ENCODE data around the gene ELF5.

- TF ChIP-seq ZHX2 (IDR thresholded peaks at IDR 0.05; ENCODE audit: low read depth): no peak
- no peak for TF ChIP-seq ZHX2 (CRISPR knock-in tag; IDR thresholded peaks at IDR 0.05; ENCODE audit: borderline replicate concordance)
- no peak for TF ChIP-seq THRA (CRISPR knock-in tag; IDR thresholded peaks at IDR 0.05; ENCODE audit: borderline replicate concordance)
- no peak for TF ChIP-seq HNRNPH1 (optimal IDR thresholded peaks at IDR 0.05; ENCODE audit: low read depth, low read length)
- no peak for TF ChIP-seq POLR2A (IDR thresholded peaks at IDR 0.05; ENCODE audit: insufficient read depth in 1 of 2, low read depth in 2 of 2, low read length in 2 of 2)
- no peak for TF ChIP-seq CTCF (CRISPR knock-in tag; IDR thresholded peaks at IDR 0.05)
- TF ChIP-seq POLR2AphosphoS5 (IDR thresholded peaks at IDR 0.05; ENCODE audit: low read depth, low read length): no peak
- no peak for TF ChIP-seq TBP (CRISPR knock-in tag; IDR thresholded peaks at IDR 0.05)
- no peak for TF ChIP-seq GABPA (IDR thresholded peaks at IDR 0.05; ENCODE audit: low read depth, low read length)
- no peak for TF ChIP-seq GABPA (CRISPR knock-in tag; IDR thresholded peaks at IDR 0.05; ENCODE audit: low read depth)
Observed at GRCh38 chr11:34493926-34494595, 19.5 kb downstream of the ELF5 start.

Data from HepG2 (cell line).